Mesendoderm (in vitro differentiated cells): ENCODE data around the gene TMEM43.

Experiments used
- DNase-seq: peaks from one replicate; pipeline ENCODE4 v3.0.0; 2013
- H2AK5ac ChIP-seq: 2 replicates; pipeline ENCODE4 v1.6.1; 2013; ENCODE audit warnings: low read length, inconsistent platforms
- H2BK120ac ChIP-seq: 2 replicates; pipeline ENCODE4 v1.6.1; 2013; ENCODE audit warnings: low read depth, mild to moderate bottlenecking, low read length, moderate library complexity, mixed read lengths
- H2BK15ac ChIP-seq: replicated peaks from 2 replicates; pipeline ENCODE4 v1.6.1; 2013; ENCODE audit warnings: low read depth, mild to moderate bottlenecking, moderate library complexity
- H2BK5ac ChIP-seq: 2 replicates; pipeline ENCODE4 v1.6.1; 2013; ENCODE audit warnings: low read length, inconsistent platforms
- H3K18ac ChIP-seq: 2 replicates; pipeline ENCODE4 v1.6.1; 2013; ENCODE audit warnings: mild to moderate bottlenecking, low read length, mixed read lengths
- H3K23ac ChIP-seq: one replicate; pipeline ENCODE4 v1.6.1; 2013; ENCODE audit warnings: low read length
- H3K27ac ChIP-seq: 2 replicates; pipeline ENCODE4 v1.5.1; 2013; ENCODE audit warnings: low read depth, mild to moderate bottlenecking, inconsistent platforms, low read length, moderate library complexity
- H3K27me3 ChIP-seq: 2 replicates; pipeline ENCODE4 v1.6.1; 2013; ENCODE audit warnings: low read length, control low read depth, mild to moderate bottlenecking, inconsistent platforms; ENCODE audit not compliant: insufficient read depth, poor library complexity
- H3K36me3 ChIP-seq: 2 replicates; pipeline ENCODE4 v1.6.1; 2013; ENCODE audit warnings: low read length, inconsistent platforms; ENCODE audit not compliant: control insufficient read depth, insufficient read depth
- H3K4ac ChIP-seq: one replicate; pipeline ENCODE4 v1.6.1; 2013; ENCODE audit warnings: low read depth, mild to moderate bottlenecking, low read length, moderate library complexity
- H3K4me1 ChIP-seq: 2 replicates; pipeline ENCODE4 v1.6.1; 2013; ENCODE audit warnings: low read depth, low read length, inconsistent platforms; ENCODE audit not compliant: control insufficient read depth
- H3K4me2 ChIP-seq: 2 replicates; pipeline ENCODE4 v1.6.1; 2013; ENCODE audit warnings: low read length
- H3K4me3 ChIP-seq: 2 replicates; pipeline ENCODE4 v1.5.1; 2013; ENCODE audit warnings: mild to moderate bottlenecking, low read length
- H3K56ac ChIP-seq: one replicate; pipeline ENCODE4 v1.6.1; 2013; ENCODE audit warnings: low read length
- H3K79me1 ChIP-seq: 2 replicates; pipeline ENCODE4 v1.6.1; 2013; ENCODE audit warnings: low read length, inconsistent platforms
- H3K79me2 ChIP-seq: 2 replicates; pipeline ENCODE4 v1.6.1; 2013; ENCODE audit warnings: mild to moderate bottlenecking, low read length; ENCODE audit not compliant: control insufficient read depth, insufficient read depth
- H3K9ac ChIP-seq: 2 replicates; pipeline ENCODE4 v1.6.1; 2013; ENCODE audit warnings: low read length, inconsistent platforms
- H4K5ac ChIP-seq: one replicate; pipeline ENCODE4 v1.6.1; 2013; ENCODE audit warnings: low read length
- H4K8ac ChIP-seq: one replicate; pipeline ENCODE4 v1.6.1; 2013; ENCODE audit warnings: low read depth, mild to moderate bottlenecking, control low read depth, low read length, moderate library complexity
- WGBS: extraction: QIAGEN DNeasy Blood & Tissue Kit; methylation state at CpG from one replicate; pipeline ENCODE4 v1.1.7; 2013; ENCODE audit warnings: low lambda C conversion rate, missing lambda C conversion rate; ENCODE audit not compliant: insufficient coverage; ENCODE audit errors: extremely low coverage; 5-methylcytosine and 5-hydroxymethylcytosine counted together

TMEM43 gene

GRCh38 chr3:14169435-14169834 is 44.6 kb downstream of the TMEM43 start:
- H3K79me2 ChIP-seq, result no peaks in the 10 kb centered on the region
- no peak for DNase-seq
- H2BK15ac ChIP-seq, result no peak overlapping the region
- no peak overlapping the region for H2BK120ac ChIP-seq
- H3K27ac ChIP-seq, result no peak overlapping the region
- peaks cover 15% of the 10 kb centered on the region for H3K36me3 ChIP-seq
- H3K23ac ChIP-seq, result no peak overlapping the region
- no peak overlapping the region for H3K9ac ChIP-seq
- no peak overlapping the region for H3K4me3 ChIP-seq
- no peak overlapping the region for H2BK5ac ChIP-seq
- H3K18ac ChIP-seq, result no peak overlapping the region
- H3K79me1 ChIP-seq, result no peaks in the 10 kb centered on the region
- no peak overlapping the region for H4K8ac ChIP-seq
- no peak overlapping the region for H2AK5ac ChIP-seq
- H3K4ac ChIP-seq, result no peak overlapping the region
- no peaks in the 10 kb centered on the region for H3K4me1 ChIP-seq
- no peak overlapping the region for H4K5ac ChIP-seq
- H3K56ac ChIP-seq, result no peak overlapping the region
- no peaks in the 10 kb centered on the region for H3K27me3 ChIP-seq
- H3K4me2 ChIP-seq, result no peak overlapping the region
- no CpG with 5 or more reads among the region's 2 CpGs for WGBS

DNA sequence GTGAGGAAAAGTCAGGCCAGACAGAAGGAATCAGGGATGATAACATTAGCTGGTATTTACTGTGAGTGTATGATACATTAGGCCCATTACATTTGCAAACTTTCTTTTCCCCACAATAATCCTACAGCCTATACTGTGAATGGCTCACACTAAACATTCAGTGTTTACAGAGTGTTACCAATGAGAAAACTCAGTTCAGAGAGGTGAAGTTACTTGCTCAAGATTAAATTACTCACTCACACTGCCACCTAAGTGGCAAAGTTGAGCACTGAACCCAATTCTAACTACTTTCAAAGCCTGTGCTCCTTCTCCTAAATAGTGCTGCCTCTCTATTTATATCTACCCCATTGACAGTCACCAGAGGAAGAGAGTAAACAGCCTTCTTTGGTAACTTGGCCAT is 45.0 kb downstream of the TMEM43 start:
- no peak overlapping the region for H2BK120ac ChIP-seq
- H3K79me2 ChIP-seq, result peaks cover 1% of the 10 kb centered on the region
- no peak overlapping the region for H2BK15ac ChIP-seq
- H3K4ac ChIP-seq, result no peak overlapping the region
- H3K23ac ChIP-seq, result no peak overlapping the region
- no peak overlapping the region for H2BK5ac ChIP-seq
- H3K9ac ChIP-seq, result no peak overlapping the region
- no peak overlapping the region for H3K18ac ChIP-seq
- H3K27me3 ChIP-seq, result no peaks in the 10 kb centered on the region
- no peak overlapping the region for H3K4me3 ChIP-seq
- H3K27ac ChIP-seq, result no peak overlapping the region
- H3K4me2 ChIP-seq, result no peak overlapping the region
- no peaks in the 10 kb centered on the region for H3K79me1 ChIP-seq
- no peaks in the 10 kb centered on the region for H3K4me1 ChIP-seq
- H4K5ac ChIP-seq, result no peak overlapping the region
- no peak overlapping the region for H2AK5ac ChIP-seq
- no peak for DNase-seq
- H3K56ac ChIP-seq, result no peak overlapping the region
- H3K36me3 ChIP-seq, result peaks cover 12% of the 10 kb centered on the region
- H4K8ac ChIP-seq, result no peak overlapping the region

- no peak overlapping the region for H3K27ac ChIP-seq
- H3K36me3 ChIP-seq, result peaks cover 9% of the 10 kb centered on the region
- no peak for DNase-seq
These were observed 45.8 kb downstream of the TMEM43 start for GRCh38 chr3:14170531-14171159.

DNA sequence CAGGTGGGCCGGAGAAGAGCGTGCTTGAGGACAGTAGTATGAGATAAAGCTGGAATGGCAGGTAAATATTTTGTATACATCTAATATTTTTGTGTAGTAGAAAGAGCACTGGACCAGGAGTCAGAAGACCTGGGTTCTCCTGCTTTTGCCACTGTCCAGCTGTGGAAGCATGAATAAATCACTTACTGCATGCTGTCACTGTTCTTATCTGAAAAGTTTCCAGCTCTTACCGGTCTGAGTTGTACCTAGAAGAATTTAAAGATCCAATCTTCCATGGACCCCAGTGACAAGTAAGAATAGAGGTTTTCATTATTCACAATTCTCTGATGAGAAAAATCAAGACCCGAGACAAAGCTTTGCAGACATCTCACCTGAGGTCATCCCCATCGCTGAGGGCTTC is 47.6 kb downstream of the TMEM43 start:
- Histone ChIP-seq H2BK15ac (no peak overlapping the region), H3K18ac (no peak overlapping the region), H3K79me1 (peaks cover 8% of the 10 kb centered on the region), H3K56ac (no peak overlapping the region), H3K36me3 (peaks cover 7% of the 10 kb centered on the region), H3K9ac (no peak overlapping the region), H3K27me3 (no peaks in the 10 kb centered on the region), H3K4me2 (no peak overlapping the region), H3K79me2 (peaks cover 6% of the 10 kb centered on the region), H2BK120ac (no peak overlapping the region), H4K5ac (no peak overlapping the region), H3K4me1 (peaks cover 2% of the 10 kb centered on the region), H2BK5ac (no peak overlapping the region), H3K23ac (no peak overlapping the region), H4K8ac (no peak overlapping the region), H3K4ac (no peak overlapping the region), H3K27ac (no peak overlapping the region), H2AK5ac (no peak overlapping the region), H3K4me3 (no peak overlapping the region)
- DNase-seq, result no peak
- WGBS, result no CpG with 5 or more reads among the region's 5 CpGs

More at GRCh38 chr3:14170531-14171159, 45.8 kb downstream of the TMEM43 start:
- H3K27me3 ChIP-seq, result no peaks in the 10 kb centered on the region
- no peak overlapping the region for H3K18ac ChIP-seq
- no peak overlapping the region for H3K4me3 ChIP-seq
- no peak overlapping the region for H4K8ac ChIP-seq
- H4K5ac ChIP-seq, result no peak overlapping the region
- H3K9ac ChIP-seq, result no peak overlapping the region
- H2BK5ac ChIP-seq, result no peak overlapping the region
- H3K4me1 ChIP-seq, result no peaks in the 10 kb centered on the region
- peaks cover 3% of the 10 kb centered on the region for H3K79me1 ChIP-seq
- H3K4me2 ChIP-seq, result no peak overlapping the region
- no peak overlapping the region for H3K56ac ChIP-seq
- H3K79me2 ChIP-seq, result peaks cover 3% of the 10 kb centered on the region
- H2BK120ac ChIP-seq, result no peak overlapping the region
- H2BK15ac ChIP-seq, result no peak overlapping the region
- H3K23ac ChIP-seq, result no peak overlapping the region
- WGBS, result no CpG with 5 or more reads among the region's 2 CpGs
- no peak overlapping the region for H2AK5ac ChIP-seq
- no peak overlapping the region for H3K4ac ChIP-seq

GRCh38 chr3:14174483-14174882 is 49.6 kb downstream of the TMEM43 start:
- Histone ChIP-seq H2AK5ac (no peak overlapping the region), H4K5ac (no peak overlapping the region), H3K4ac (no peak overlapping the region), H3K56ac (no peak overlapping the region), H2BK15ac (no peak overlapping the region), H4K8ac (no peak overlapping the region), H3K27me3 (no peaks in the 10 kb centered on the region), H3K36me3 (peaks cover 3% of the 10 kb centered on the region), H3K79me1 (peaks cover 18% of the 10 kb centered on the region), H3K9ac (no peak overlapping the region), H3K4me3 (no peak overlapping the region), H3K27ac (no peak overlapping the region), H3K4me2 (no peak overlapping the region), H3K79me2 (peaks cover 17% of the 10 kb centered on the region), H2BK120ac (no peak overlapping the region), H3K23ac (no peak overlapping the region), H3K4me1 (peaks cover 5% of the 10 kb centered on the region), H2BK5ac (no peak overlapping the region), H3K18ac (no peak overlapping the region)
- WGBS, result no CpG with 5 or more reads among the region's 2 CpGs
- DNase-seq, result no peak

DNA sequence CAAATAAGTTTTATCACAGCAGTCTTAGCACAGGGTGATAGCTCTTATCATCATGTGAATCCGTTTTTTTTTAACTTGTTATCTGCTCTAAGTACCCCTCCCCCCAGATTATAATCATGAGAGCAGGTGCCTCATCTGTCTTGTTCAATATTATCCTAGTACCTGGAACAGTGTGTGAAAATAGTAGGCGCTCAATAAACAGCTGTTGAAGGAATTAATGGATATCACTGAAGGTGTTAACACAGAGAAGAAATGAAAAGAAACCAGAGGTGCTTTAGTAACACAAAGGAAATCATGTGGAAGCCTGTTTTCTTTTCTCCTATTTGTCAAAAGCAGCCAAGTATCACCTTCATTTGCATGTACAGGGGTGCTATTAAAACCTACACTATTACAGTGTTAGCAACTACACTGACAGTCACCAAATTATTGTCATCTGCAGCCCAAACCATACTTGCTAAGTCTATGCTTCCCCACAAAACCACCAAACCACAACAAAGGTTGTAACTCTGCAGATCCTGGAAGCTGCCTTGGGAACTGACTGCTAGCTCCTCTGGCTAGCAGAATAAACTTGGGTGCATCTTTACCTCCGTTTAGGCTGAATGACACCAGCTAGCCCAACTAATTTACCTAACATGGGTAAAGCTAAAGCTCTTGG is 50.7 kb downstream of the TMEM43 start:
- no peak for DNase-seq
- no peak overlapping the region for H3K4me3 ChIP-seq
- H3K27ac ChIP-seq, result no peak overlapping the region
- H4K8ac ChIP-seq, result no peak overlapping the region
- H4K5ac ChIP-seq, result no peak overlapping the region
- H3K36me3 ChIP-seq, result peaks cover 3% of the 10 kb centered on the region
- no peak overlapping the region for H3K4me2 ChIP-seq
- H3K79me2 ChIP-seq, result peaks cover 22% of the 10 kb centered on the region
- H3K23ac ChIP-seq, result no peak overlapping the region
- no peak overlapping the region for H3K4ac ChIP-seq
- no peak overlapping the region for H2BK120ac ChIP-seq
- peaks cover 5% of the 10 kb centered on the region for H3K4me1 ChIP-seq
- no peak overlapping the region for H3K9ac ChIP-seq
- no peak overlapping the region for H2BK5ac ChIP-seq
- no peak overlapping the region for H2AK5ac ChIP-seq
- no peak overlapping the region for H2BK15ac ChIP-seq
- no peak overlapping the region for H3K56ac ChIP-seq
- peaks cover 18% of the 10 kb centered on the region for H3K79me1 ChIP-seq
- no peaks in the 10 kb centered on the region for H3K27me3 ChIP-seq
- H3K18ac ChIP-seq, result no peak overlapping the region
- no CpG with 5 or more reads among the region's 3 CpGs for WGBS
